HG03060 (cell line): ENCODE results near the gene DLX2.

Experiments used
- ATAC-seq: cut with Tn5 transposase; IDR thresholded peaks from one replicate; pipeline ENCODE4 v1.9.1; 2021; ENCODE audit warnings: low read depth, moderate number of reproducible peaks; ENCODE audit not compliant: unreplicated experiment

The DLX2 gene

GRCh38 chr2:172107690-172108586 is 5.2 kb upstream of the DLX2 start:
- no peak for ATAC-seq

- ATAC-seq, result no peak
Observed at GRCh38 chr2:172106108-172106961, 3.6 kb upstream of the DLX2 start.

GRCh38 chr2:172105471-172106107 is 2.9 kb upstream of the DLX2 start:
- no peak for ATAC-seq

GRCh38 chr2:172103471-172104272 is 972 bp upstream of the DLX2 start:
- no peak for ATAC-seq

- no peak for ATAC-seq
Observed at GRCh38 chr2:172101821-172102390, 794 bp downstream of the DLX2 start.

GRCh38 chr2:172100935-172101820 is 1.5 kb downstream of the DLX2 start:
- no peak for ATAC-seq

GRCh38 chr2:172100080-172100934 is 2.4 kb downstream of the DLX2 start:
- ATAC-seq, result no peak

GRCh38 chr2:172099472-172100079 is 3.1 kb downstream of the DLX2 start:
- no peak for ATAC-seq

GRCh38 chr2:172098650-172099471 is 3.8 kb downstream of the DLX2 start:
- no peak for ATAC-seq

- ATAC-seq, result no peak
Observed at GRCh38 chr2:172098287-172098649, 4.4 kb downstream of the DLX2 start.

- ATAC-seq, result no peak
Observed at GRCh38 chr2:172097557-172098131, 5.1 kb downstream of the DLX2 start.

GRCh38 chr2:172096626-172097547 is 5.8 kb downstream of the DLX2 start:
- ATAC-seq, result no peak

GRCh38 chr2:172095905-172096625 is 6.6 kb downstream of the DLX2 start:
- no peak for ATAC-seq

- ATAC-seq, result no peak
Observed at GRCh38 chr2:172095146-172095904, 7.4 kb downstream of the DLX2 start.
